Heart right ventricle (tissue), 16 donors: ENCODE results near the gene ACTRT2. TPM values are rescaled to one million over a fixed set of nuclear protein-coding genes. Genes with fewer than 3 reads are reported as not detected.

Experiments used
- ATAC-seq, 8 donors: fragments of 200-7000 bp; cut with Tn5 transposase; one replicate each; pipeline ENCODE4 v1.9.1; 2020; ENCODE audit warnings: mild to moderate bottlenecking in 8 of 8, moderate library complexity in 8 of 8, moderate number of reproducible peaks in 1 of 8
- DNase-seq, 2 donors: peaks; one replicate each; pipeline ENCODE4 v3.0.0-alpha.2; 2020
- H3K27ac ChIP-seq, 10 donors: fragments of 200-600 bp; sonication (generic) in 2 of 10; one replicate each; pipeline versions ENCODE4 v1.5.0 to v1.8.0; 2020 to 2022; ENCODE audit warnings: mild to moderate bottlenecking in 3 of 10
- H3K27me3 ChIP-seq, 7 donors: fragments of 200-600 bp; one replicate each; pipeline ENCODE4 v1.8.0; 2021 to 2022; ENCODE audit warnings: mild to moderate bottlenecking in 2 of 7
- H3K36me3 ChIP-seq, 9 donors: fragments of 200-600 bp; sonication (generic) in 1 of 9; one replicate each; pipeline versions ENCODE4 v1.5.0 to v1.8.0; 2020 to 2022; ENCODE audit warnings: mild to moderate bottlenecking in 2 of 9
- H3K4me1 ChIP-seq, 9 donors: fragments of 200-600 bp; sonication (generic) in 1 of 9; one replicate each; pipeline versions ENCODE4 v1.5.0 to v1.8.0; 2020 to 2022; ENCODE audit warnings: mild to moderate bottlenecking in 4 of 9
- H3K4me3 ChIP-seq, 10 donors: fragments of 200-600 bp; sonication (generic) in 2 of 10; one replicate each; pipeline versions ENCODE4 v1.5.0 to v1.8.0; 2020 to 2022; ENCODE audit warnings: mild to moderate bottlenecking in 7 of 10, moderate library complexity in 2 of 10
- H3K9me3 ChIP-seq, 11 donors: fragments of 200-600 bp in 10 of 11; sonication (generic) in 2 of 11; one replicate each; pipeline versions ENCODE4 v1.5.0 to v1.8.0; 2013 to 2022; ENCODE audit warnings: mild to moderate bottlenecking in 2 of 11, control low read depth in 1 of 11, moderate library complexity in 1 of 11
- CTCF ChIP-seq, 9 donors: fragments of 200-600 bp; sonication (generic) in 2 of 9; IDR thresholded peaks; one replicate each; pipeline versions ENCODE4 v1.5.0 to v1.8.0; 2021 to 2022; ENCODE audit warnings: antibody characterized with exemption in 9 of 9, mild to moderate bottlenecking in 5 of 9, moderate library complexity in 1 of 9
- WGBS, 2 donors: extraction: QIAGEN DNeasy Blood & Tissue Kit; methylation state at CpG; one replicate each; pipeline ENCODE4 v1.1.7; 2013; ENCODE audit warnings: inconsistent platforms in 1 of 2; 5-methylcytosine and 5-hydroxymethylcytosine counted together
- intact Hi-C, 10 donors: fragments of 100-400 bp; cut with DNase I; formaldehyde crosslinking; loops; one replicate each; pipeline versions ENCODE4 v1.11.1 to v1.14.2; 2022
- polyA plus RNA-seq, 2 donors: library from polyadenylated mRNA; stranded (reverse); fragments of 200-250 nt; gene quantifications; one replicate each; pipeline ENCODE4 v1.2.3, GENCODE V29; 2013
- total RNA-seq, 10 donors: library from RNA; stranded (reverse); fragmentation: NEBNext Ultra II Directional in 3 of 10; extraction: Animal tissue kit (Norgen Biotek cat#: 25700) in 3 of 10; gene quantifications; one replicate each; pipeline versions ENCODE4 v1.2.1 to v1.2.4, GENCODE V29; 2021 to 2023
- donor health status: Arrhythmogenic right ventricular cardiomyopathy.
- donor health status: ischemic (EF 13 %, LVEDD 7.1; RV severe dilation, severe dysfunction).
- donor health status: healthy with polysubstance abuse.
- donor health status: DM: no; HTN: yes; CAD: no.
- donor health status: DM: no; HTN: no; CAD: no.
- donor health status: ischemic (EF 25% LVEDD 6.9; RV normal size, moderate dysfunction).
- donor health status: ischemic (EF 25% LVEDD 5.7; RV mildly dilated, moderate dysfunction).
- donor health status: healthy.
- donor health status: DM: yes; HTN: yes; CAD: no.
- donor health status: Ischemic cardiomyopathy.
- donor health status: ischemic (EF 35%, LVEDD 5.7; RV mildly dilated, moderate dysfunction).
- donor health status: nonischemic (EF 11% LVEDD 7.7; RV severe dilation, severe dysfunction).
- donor health status: DM: yes; HTN: yes; CAD: no.
- donor health status: PGD.
- donor health status: ischemic (EF 29% LVEDD 5.4; RV normal size, mild dysfunction).
- donor health status: nonischemic (EF 23%, LVEDD 6.1; RV moderate dilation, normal function).

The ACTRT2 gene
- total and polyA plus RNA-seq, 12 donors = not detected

GRCh38 chr1:3034728-3035562, 13.7 kb downstream of the ACTRT2 start:
- WGBS, 2 donors = 77 to 79% methylated on average over 14 of the region's 14 CpGs
- H3K27me3 ChIP-seq = peaks cover 0 to 61% (median 46%) of the 10 kb centered on the region in 7 donors
- no peaks in the 10 kb centered on the region for H3K4me1 ChIP-seq
- no peak for TF ChIP-seq CTCF (IDR thresholded peaks at IDR 0.05)
- no peak overlapping the region for H3K27ac ChIP-seq
- no peaks in the 10 kb centered on the region for H3K36me3 ChIP-seq
- intact Hi-C loops = no loop called here
- no peak overlapping the region for H3K4me3 ChIP-seq
- no peak for ATAC-seq
- H3K9me3 ChIP-seq = no peaks in the 10 kb centered on the region
- DNase-seq = no peak

GRCh38 chr1:3035563-3036446, 14.5 kb downstream of the ACTRT2 start:
- no peak overlapping the region for H3K27ac ChIP-seq
- H3K4me1 ChIP-seq = no peaks in the 10 kb centered on the region
- no peaks in the 10 kb centered on the region for H3K9me3 ChIP-seq
- ATAC-seq (peak in 1 of 8 donors; percentile 8), DNase-seq (no peak)
- H3K27me3 ChIP-seq = peaks cover 0 to 54% (median 39%) of the 10 kb centered on the region in 7 donors
- intact Hi-C loops = no loop called here
- TF ChIP-seq CTCF (IDR thresholded peaks at IDR 0.05) = no peak
- H3K36me3 ChIP-seq = no peaks in the 10 kb centered on the region
- 69 to 78% methylated on average over 19 of the region's 19 CpGs for WGBS, 2 donors
- no peak overlapping the region for H3K4me3 ChIP-seq

GRCh38 chr1:3036447-3037280, 15.4 kb downstream of the ACTRT2 start:
- no peak for ATAC-seq
- Histone ChIP-seq H3K27me3 (peaks cover 0 to 47% (median 39%) of the 10 kb centered on the region in 7 donors), H3K36me3 (no peaks in the 10 kb centered on the region), H3K27ac (no peak overlapping the region), H3K9me3 (no peaks in the 10 kb centered on the region), H3K4me1 (no peaks in the 10 kb centered on the region), H3K4me3 (no peak overlapping the region)
- WGBS, 2 donors = 52 to 57% methylated on average over 22 of the region's 22 CpGs
- intact Hi-C loops = no loop called here
- no peak for TF ChIP-seq CTCF (IDR thresholded peaks at IDR 0.05)
- no peak for DNase-seq
